B cell (primary cell): ENCODE results near the gene TTF2. TPM values are rescaled to one million over a fixed set of nuclear protein-coding genes. Genes with fewer than 3 reads are reported as not detected.

Experiments used
- ATAC-seq: fragments of 200-7000 bp; cut with Tn5 transposase; one replicate; pipeline ENCODE4 v1.10.0; 2021; ENCODE audit warnings: low read depth, mild to moderate bottlenecking, moderate number of reproducible peaks, moderate library complexity
- CTCF ChIA-PET: fragments of 350-600 bp; sonication (Branson Sonifier 250); formaldehyde crosslinking; loops from one replicate; lab custom pipeline; 2021; ENCODE audit warnings: antibody characterized with exemption, inconsistent platforms; lab: Charles Lee
- POLR2A ChIA-PET: fragments of 350-600 bp; sonication (Branson Sonifier 250); formaldehyde crosslinking; loops from one replicate; lab custom pipeline; 2021; ENCODE audit warnings: antibody characterized with exemption; lab: Charles Lee
- DNase-seq: peaks from one replicate; pipeline ENCODE4 v3.0.0; 2013
- H2AFZ ChIP-seq: 2 replicates; pipeline ENCODE4 v1.6.1; 2012; ENCODE audit warnings: mild to moderate bottlenecking, low read depth, low read length; ENCODE audit not compliant: insufficient read depth, poor library complexity, severe bottlenecking
- H3K27ac ChIP-seq, 2 donors: 1 replicate in 1 of 2; 2 replicates in 1 of 2; pipeline ENCODE4 v1.5.1; 2012 to 2013; ENCODE audit warnings: low read length in 2 of 2, mild to moderate bottlenecking in 2 of 2, moderate library complexity in 1 of 2
- H3K27me3 ChIP-seq, 4 experiments: fragments of 200-600 bp in 1 of 4; sonication (generic) in 1 of 4; replicated peaks in 1 of 4; 1 replicate in 2 of 4; 2 replicates in 2 of 4; pipeline versions ENCODE4 v1.6.1 to v1.7.0; 2013 to 2016; ENCODE audit warnings: low read length in 3 of 4, mild to moderate bottlenecking in 2 of 4, mixed read lengths in 1 of 4, moderate library complexity in 1 of 4; ENCODE audit not compliant: insufficient read depth in 4 of 4, control insufficient read depth in 3 of 4; ENCODE audit errors: control extremely low read depth in 1 of 4
- H3K36me3 ChIP-seq, 2 experiments: replicated peaks in 1 of 2; 1 replicate in 1 of 2; 2 replicates in 1 of 2; pipeline versions ENCODE4 v1.6.1 to v1.7.1; 2013; ENCODE audit warnings: low read length in 1 of 2; ENCODE audit not compliant: insufficient read depth in 2 of 2, control insufficient read depth in 1 of 2; ENCODE audit errors: control extremely low read depth in 1 of 2, extremely low read depth in 1 of 2
- H3K4me1 ChIP-seq, 2 donors: fragments of 200-600 bp in 1 of 2; sonication (generic) in 1 of 2; 1 replicate in 1 of 2; 2 replicates in 1 of 2; pipeline versions ENCODE4 v1.5.1 to v1.6.1; 2013 to 2017; ENCODE audit warnings: low read length in 2 of 2; ENCODE audit not compliant: control insufficient read depth in 2 of 2, insufficient read depth in 2 of 2
- H3K4me2 ChIP-seq: replicated peaks from 2 replicates; pipeline ENCODE3; 2012; ENCODE audit warnings: mild to moderate bottlenecking, low read depth, low read length; ENCODE audit not compliant: poor library complexity, severe bottlenecking
- H3K4me3 ChIP-seq, 5 experiments: fragments of 200-600 bp in 1 of 5; sonication (generic) in 1 of 5; 1 replicate in 3 of 5; 2 replicates in 2 of 5; pipeline versions ENCODE4 v1.5.1 to v1.7.0; 2011 to 2016; ENCODE audit warnings: low read length in 4 of 5, mild to moderate bottlenecking in 4 of 5, low read depth in 2 of 5, control low read depth in 1 of 5, moderate library complexity in 1 of 5; ENCODE audit not compliant: insufficient read depth in 1 of 5; ENCODE audit errors: control extremely low read depth in 1 of 5, extremely low read depth in 1 of 5
- H3K79me2 ChIP-seq: fragments of 200-600 bp; sonication (generic); one replicate; pipeline ENCODE4 v1.6.0; 2016; ENCODE audit warnings: low read length; ENCODE audit not compliant: control insufficient read depth, insufficient read depth
- H3K9ac ChIP-seq: fragments of 200-600 bp; sonication (generic); 2 replicates; pipeline ENCODE4 v1.6.1; 2017; ENCODE audit warnings: mild to moderate bottlenecking, low read length, moderate library complexity
- H3K9me3 ChIP-seq, 3 donors: one replicate each; pipeline versions ENCODE4 v1.6.1 to v1.7.1; 2013; ENCODE audit warnings: low read length in 2 of 3; ENCODE audit not compliant: control insufficient read depth in 2 of 3, insufficient read depth in 1 of 3; ENCODE audit errors: control extremely low read depth in 1 of 3
- H4K20me1 ChIP-seq: 2 replicates; pipeline ENCODE4 v1.6.0; 2012; ENCODE audit warnings: mild to moderate bottlenecking, low read length; ENCODE audit not compliant: insufficient read depth, control insufficient read depth, poor library complexity, severe bottlenecking
- H3K27ac Mint-ChIP-seq: one replicate; pipeline ENCODE4 v1.8.0; 2021; ENCODE audit warnings: mixed read lengths
- H3K27me3 Mint-ChIP-seq: one replicate; pipeline ENCODE4 v1.8.0; 2021; ENCODE audit warnings: mixed read lengths
- H3K4me1 Mint-ChIP-seq: one replicate; pipeline ENCODE4 v1.8.0; 2021; ENCODE audit warnings: mixed read lengths
- H3K4me3 Mint-ChIP-seq: one replicate; pipeline ENCODE4 v1.8.0; 2021; ENCODE audit warnings: mixed read lengths
- H3K9me3 Mint-ChIP-seq: one replicate; pipeline ENCODE4 v1.8.0; 2022; ENCODE audit warnings: mixed read lengths; ENCODE audit not compliant: insufficient read depth
- CTCF ChIP-seq: fragments of 200-600 bp; IDR thresholded peaks from one replicate; pipeline ENCODE4 v1.8.0; 2022; ENCODE audit warnings: antibody characterized with exemption, mild to moderate bottlenecking
- EZH2 ChIP-seq: IDR thresholded peaks from 2 replicates; pipeline ENCODE4 v1.6.1; 2012; ENCODE audit warnings: borderline replicate concordance, low read depth, mild to moderate bottlenecking, moderate library complexity, low read length; ENCODE audit not compliant: insufficient read depth, poor library complexity, severe bottlenecking
- WGBS: methylation state at CpG from one replicate; pipeline ENCODE4 v1.1.5; 2013; ENCODE audit warnings: missing lambda C conversion rate; ENCODE audit not compliant: insufficient coverage; 5-methylcytosine and 5-hydroxymethylcytosine counted together
- intact Hi-C: fragments of 100-400 bp; cut with micrococcal nuclease; formaldehyde crosslinking; loops from one replicate; pipeline ENCODE4 v1.10.0; 2022
- polyA plus RNA-seq: library from polyadenylated mRNA; depleted of rRNA; stranded (reverse); fragments of >200 nt; gene quantifications from 2 replicates; pipeline ENCODE4 v1.2.3, GENCODE V29; 2012
- total RNA-seq, 2 donors: library from RNA; stranded (reverse); fragments of 120-200 nt in 1 of 2; gene quantifications; 1 replicate in 1 of 2; 2 replicates in 1 of 2; pipeline versions ENCODE4 v1.2.3 to v1.2.4, GENCODE V29; 2013 to 2022

Gene TTF2
- total and polyA plus RNA-seq, 2 donors (not counting 1 experiment from before 2014, with no cell fraction given) = 11.3 to 28.9 TPM

DNA sequence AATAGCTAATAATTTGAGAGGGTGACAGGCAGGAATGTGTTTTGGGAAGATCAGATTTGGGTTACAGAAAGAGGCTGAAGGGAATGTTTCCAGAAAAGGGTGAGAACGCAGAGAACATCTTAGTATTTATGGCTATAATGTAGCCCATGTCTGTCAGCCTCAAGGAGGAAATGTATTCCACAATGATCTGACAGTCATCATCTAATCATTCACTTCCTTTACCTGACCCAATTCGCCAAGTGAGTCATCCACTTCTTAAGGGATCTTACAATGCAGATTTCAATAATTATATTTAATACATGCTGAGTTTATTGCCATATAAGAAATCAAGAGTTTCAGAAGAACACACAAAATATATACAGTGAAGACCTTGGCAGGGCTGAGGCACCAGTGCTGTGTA is 50.6 kb downstream of the TTF2 start:
- no peak overlapping the region for H3K27ac Mint-ChIP-seq
- no peaks in the 10 kb centered on the region for H3K4me1 ChIP-seq
- H3K27me3 ChIP-seq = no peaks in the 10 kb centered on the region
- ChIA-PET POLR2A (no interaction called here), CTCF (interaction anchor here (1.4 to 3.0 kb wide), 2 partner anchors 11 to 18 kb away, joined by 3 to 11 read pairs; partner anchors contain the start of gene TRIM45)
- H3K9ac ChIP-seq = no peak overlapping the region
- no peak for DNase-seq
- intact Hi-C loops = no loop called here
- no peaks in the 10 kb centered on the region for H4K20me1 ChIP-seq
- no peak for ATAC-seq
- no peak overlapping the region for H3K4me3 Mint-ChIP-seq
- no peak overlapping the region for H2AFZ ChIP-seq
- H3K9me3 Mint-ChIP-seq = no peaks in the 10 kb centered on the region
- no peak overlapping the region for H3K4me2 ChIP-seq
- H3K27me3 Mint-ChIP-seq = no peaks in the 10 kb centered on the region
- H3K4me1 Mint-ChIP-seq = peaks cover 3% of the 10 kb centered on the region
- no peak for TF ChIP-seq EZH2
- no peak overlapping the region for H3K4me3 ChIP-seq
- no peaks in the 10 kb centered on the region for H3K79me2 ChIP-seq
- WGBS = no CpG with 5 or more reads among the region's 2 CpGs
- no peaks in the 10 kb centered on the region for H3K36me3 ChIP-seq
- no peaks in the 10 kb centered on the region for H3K9me3 ChIP-seq
- no peak overlapping the region for H3K27ac ChIP-seq

GRCh38 chr1:117112047-117112717 is 52.1 kb downstream of the TTF2 start:
- Histone ChIP-seq H3K9me3 (no peaks in the 10 kb centered on the region), H3K36me3 (no peaks in the 10 kb centered on the region), H3K79me2 (no peaks in the 10 kb centered on the region), H3K27me3 (no peaks in the 10 kb centered on the region), H3K4me3 (no peak overlapping the region), H3K4me1 (no peaks in the 10 kb centered on the region), H3K27ac (no peak overlapping the region), H2AFZ (no peak overlapping the region), H3K4me2 (no peak overlapping the region), H3K9ac (no peak overlapping the region), H4K20me1 (no peaks in the 10 kb centered on the region)
- ChIA-PET POLR2A (interaction anchor here (0.6 kb wide), 1 partner anchor 45 kb away, joined by 8 read pairs; no protein-coding TSS in a partner anchor), CTCF (interaction anchor here (0.7 to 5.1 kb wide), 4 partner anchors 10 to 46 kb away, joined by 3 to 27 read pairs (median 7); partner anchors contain the start of gene TRIM45)
- WGBS = 96% methylated on average over 3 of the region's 7 CpGs
- peaks cover 3% of the 10 kb centered on the region for H3K4me1 Mint-ChIP-seq
- H3K27ac Mint-ChIP-seq = no peak overlapping the region
- no peaks in the 10 kb centered on the region for H3K27me3 Mint-ChIP-seq
- H3K9me3 Mint-ChIP-seq = no peaks in the 10 kb centered on the region
- ATAC-seq = no peak
- H3K4me3 Mint-ChIP-seq = no peak overlapping the region
- no peak for DNase-seq
- intact Hi-C loops = no loop called here
- TF ChIP-seq CTCF (no peak), EZH2 (no peak)
